DLD1 (cell line): Measurements from ENCODE around the gene SMPX.
"Not testable (repeated sequence)": the region's sequence is repeated elsewhere in the genome, so short reads cannot be mapped to it uniquely, and the experiment has no call there.

Experiments used
- in situ Hi-C: cut with HindIII; loops from 2 replicates; pipeline ENCODE4 v1.10.0; 2017; ENCODE audit warnings: low sequenced_read_pairs

Gene SMPX

DNA sequence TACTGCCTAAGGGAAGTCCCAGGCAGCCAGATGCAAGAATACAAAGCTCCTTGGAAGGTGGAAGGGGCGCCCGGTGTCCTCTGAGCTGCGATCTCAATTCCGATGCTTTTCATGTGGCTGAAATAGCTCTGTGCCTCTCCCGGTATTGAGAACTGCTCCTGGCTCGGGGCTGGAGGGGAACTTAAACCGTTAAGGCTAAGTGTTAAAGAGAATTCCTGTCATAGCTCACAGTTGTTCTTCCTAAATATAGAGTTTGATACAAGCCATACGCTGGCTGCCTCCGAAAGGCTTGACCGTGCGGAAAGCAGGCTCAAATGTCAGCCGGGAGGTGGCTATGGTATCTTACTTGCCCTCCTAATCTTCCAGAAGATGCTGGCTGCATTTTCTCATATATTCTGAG lies at the start of gene SMPX:
Gene SMPX (minus strand): TSS at position 157 of the 400 bp plus-strand sequence. CDS start 3,826 bp downstream, outside the sequence.
- in situ Hi-C loops = no loop called here

- in situ Hi-C loops = no loop called here
These were observed 48.8 kb upstream of the SMPX start for GRCh38 chrX:21806691-21807090.

DNA sequence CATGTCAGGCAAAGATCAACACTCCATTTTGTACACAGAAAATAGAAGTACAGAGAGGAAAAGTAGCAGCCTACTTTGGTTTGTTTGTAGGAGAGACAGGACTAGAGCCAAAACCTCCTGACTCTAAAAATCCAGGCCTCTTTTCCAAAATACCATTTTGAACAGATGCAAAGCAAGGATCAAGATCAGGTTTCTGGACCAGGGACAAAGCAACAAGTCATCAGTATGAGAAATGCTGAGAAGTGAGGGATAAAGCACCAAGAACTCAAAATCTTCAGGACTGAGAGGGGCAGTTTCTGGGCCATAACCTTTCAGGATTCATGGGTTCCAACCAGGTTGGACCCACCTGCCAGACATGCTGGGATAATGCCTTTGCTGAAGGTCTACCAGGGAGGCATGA lies 44.9 kb upstream of the SMPX start:
- in situ Hi-C loops = no loop called here

GRCh38 chrX:21802054-21802670 lies 44.2 kb upstream of the SMPX start:
- in situ Hi-C loops = no loop called here

GRCh38 chrX:21800344-21800770 lies 42.4 kb upstream of the SMPX start:
- in situ Hi-C loops = no loop called here

DNA sequence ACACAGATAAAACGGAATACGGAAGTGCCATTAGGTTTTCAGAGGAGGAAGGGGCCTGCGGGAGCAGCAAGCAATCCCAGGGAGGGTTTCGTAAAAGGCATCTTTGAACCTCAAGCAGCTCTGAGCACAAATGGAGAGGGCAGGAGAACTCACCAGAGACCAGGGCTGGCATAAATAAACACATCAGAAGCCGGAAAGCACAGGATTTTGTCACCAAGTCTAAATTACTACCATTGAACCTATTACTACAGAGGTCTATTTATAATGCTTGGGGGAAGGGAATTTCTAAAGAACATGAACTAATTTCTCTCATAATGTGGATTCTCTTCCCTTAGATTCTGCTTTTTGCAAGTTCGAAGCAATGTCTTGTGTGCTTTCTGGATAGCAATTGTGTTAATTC lies 41.9 kb upstream of the SMPX start:
- in situ Hi-C loops = no loop called here

- in situ Hi-C loops = no loop called here
These were observed 40.8 kb upstream of the SMPX start for GRCh38 chrX:21798677-21799219.

- in situ Hi-C loops = no loop called here
These were observed 24.1 kb upstream of the SMPX start for GRCh38 chrX:21781976-21782375.

- in situ Hi-C loops = no loop called here
These were observed 23.6 kb upstream of the SMPX start for GRCh38 chrX:21781525-21781924.

GRCh38 chrX:21779095-21779494 lies 21.2 kb upstream of the SMPX start:
- in situ Hi-C loops = no loop called here

GRCh38 chrX:21778236-21778635 lies 20.3 kb upstream of the SMPX start:
- in situ Hi-C loops = no loop called here

DNA sequence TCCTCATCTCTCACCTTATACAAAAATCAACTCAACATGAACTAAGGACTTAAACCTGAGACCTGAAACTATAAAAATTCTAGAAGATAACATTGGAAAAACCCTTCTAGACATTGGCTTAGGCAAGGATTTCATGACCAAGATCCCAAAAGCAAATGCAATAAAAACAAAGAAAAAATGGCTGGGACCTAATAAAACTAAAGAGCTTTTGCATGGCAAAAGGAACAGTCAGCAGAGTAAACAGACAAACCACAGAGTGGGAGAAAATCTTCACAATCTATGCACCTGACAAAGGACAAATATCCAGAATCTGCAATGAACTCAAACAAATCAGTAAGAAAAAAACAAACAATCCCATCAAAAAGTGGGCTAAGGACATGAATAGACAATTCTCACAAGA lies 17.2 kb upstream of the SMPX start:
- in situ Hi-C loops = not testable (repeated sequence)

- in situ Hi-C loops = not testable (repeated sequence)
These were observed 15.1 kb upstream of the SMPX start for GRCh38 chrX:21773036-21773435.

DNA sequence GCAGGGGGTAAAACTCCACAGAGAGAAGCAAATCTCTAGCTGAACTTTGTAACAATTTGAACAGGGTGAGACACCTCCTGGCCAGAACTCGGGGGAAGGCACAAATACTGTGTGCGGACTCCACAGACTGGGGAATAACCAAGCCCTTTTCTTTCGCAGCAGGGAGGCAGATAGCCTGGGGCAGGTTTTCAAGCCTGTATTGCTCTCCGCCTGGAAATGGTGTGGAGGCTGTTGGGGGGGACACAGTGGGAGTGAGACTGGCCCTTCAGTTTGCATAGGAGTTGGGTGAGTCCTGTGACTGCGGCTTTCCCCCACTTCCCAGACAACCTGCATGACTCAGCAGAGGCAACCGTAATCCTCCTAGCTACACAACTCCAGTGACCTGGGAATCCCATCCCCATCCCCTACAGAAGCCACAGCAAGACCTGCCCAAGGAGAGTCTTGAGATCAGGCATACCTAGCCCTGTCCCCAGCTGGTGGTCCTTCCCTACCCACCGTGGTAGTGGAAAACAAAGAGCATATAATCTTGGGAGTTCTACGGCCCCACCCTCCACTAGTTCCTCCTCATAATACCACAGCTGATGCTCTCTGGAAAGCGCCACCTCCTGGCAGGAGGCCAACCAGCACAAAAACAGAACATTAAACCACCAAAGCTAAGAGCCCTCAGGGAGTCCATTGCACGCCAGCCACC lies 12.9 kb upstream of the SMPX start:
- in situ Hi-C loops = no loop called here

GRCh38 chrX:21766101-21766500 lies 8.2 kb upstream of the SMPX start:
- in situ Hi-C loops = no loop called here

- in situ Hi-C loops = no loop called here
These were observed 6.1 kb upstream of the SMPX start for GRCh38 chrX:21764008-21764407.

- in situ Hi-C loops = no loop called here
These were observed 572 bp upstream of the SMPX start for GRCh38 chrX:21758488-21758887.

GRCh38 chrX:21756785-21757529 lies 959 bp downstream of the SMPX start:
- in situ Hi-C loops = no loop called here

DNA sequence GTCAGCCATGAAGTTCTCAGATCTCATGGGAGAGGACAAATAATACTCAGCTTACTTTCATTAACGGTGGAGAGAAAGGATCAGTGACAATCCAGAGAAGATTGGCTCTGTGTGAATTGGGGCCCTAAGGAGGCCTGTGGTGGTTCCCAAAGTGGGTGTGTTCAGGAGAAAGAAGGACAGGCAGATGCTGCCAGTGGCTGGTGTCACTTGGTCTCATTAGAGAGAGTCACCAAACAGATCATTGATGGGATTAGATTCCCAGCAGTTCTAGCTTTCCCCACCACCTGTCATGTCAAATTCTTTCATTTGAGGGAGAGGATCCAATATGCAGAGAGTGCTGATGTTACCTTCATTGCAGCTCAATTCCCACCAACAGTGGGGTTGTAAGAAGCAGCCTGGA lies 8.0 kb downstream of the SMPX start:
- in situ Hi-C loops = no loop called here

DNA sequence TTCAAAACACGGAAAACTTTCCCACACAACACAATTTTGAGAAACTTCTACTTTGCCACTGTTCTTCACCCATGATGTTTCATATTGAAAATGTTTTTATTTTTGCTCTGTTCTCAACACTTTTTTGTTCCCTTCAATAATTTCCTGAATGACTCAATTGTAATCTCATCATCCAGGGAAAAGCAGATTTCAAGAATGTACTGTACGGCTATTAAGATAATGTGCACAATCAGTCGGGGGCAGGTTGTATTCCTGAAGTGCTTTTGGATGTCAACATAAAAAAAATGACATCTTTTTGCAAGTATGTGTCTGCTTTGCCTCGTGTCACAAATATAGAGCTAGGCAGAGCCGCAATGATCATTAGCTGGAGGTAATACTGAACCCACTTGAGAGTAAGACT lies 9.7 kb downstream of the SMPX start:
- in situ Hi-C loops = no loop called here

DNA sequence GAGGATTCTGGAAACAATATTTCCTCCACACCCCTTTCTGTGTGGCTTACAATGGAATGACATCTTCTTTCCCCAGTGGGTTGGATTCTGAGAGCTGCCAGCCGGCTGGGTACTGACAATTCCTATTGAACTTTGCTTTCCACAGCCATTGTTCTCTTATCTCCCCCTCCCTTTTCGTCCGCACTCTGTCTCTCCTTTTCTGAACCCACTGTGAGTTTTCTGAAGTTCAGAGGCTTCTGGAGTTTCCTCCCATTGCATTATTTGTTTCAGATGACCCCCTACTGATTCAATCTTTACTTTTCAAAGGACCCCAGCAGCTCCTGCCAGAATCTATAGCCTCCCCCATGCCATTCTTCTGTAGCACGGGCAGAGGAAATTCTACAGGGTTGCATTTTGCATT lies 10.4 kb downstream of the SMPX start:
- in situ Hi-C loops = no loop called here

DNA sequence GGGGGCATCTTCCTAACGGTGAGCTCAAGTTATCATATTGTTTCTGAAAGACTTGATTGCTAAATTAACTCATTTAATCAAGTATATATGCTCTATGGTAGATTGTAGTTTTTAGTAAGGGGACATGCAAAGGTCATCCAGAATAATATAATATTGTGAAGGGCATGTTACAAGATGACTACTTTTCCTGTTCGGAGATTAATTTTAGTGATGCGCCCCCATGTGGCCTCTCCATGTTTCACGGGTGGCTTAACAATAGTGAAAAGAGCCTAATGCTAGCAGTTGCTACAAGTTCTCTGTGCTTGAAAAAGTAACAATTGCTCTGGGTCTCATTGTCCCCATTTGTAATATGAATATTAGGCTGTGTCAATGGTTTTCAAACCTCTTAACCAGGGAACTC lies 12.2 kb downstream of the SMPX start:
- in situ Hi-C loops = no loop called here
